H9 (cell line): Measurements from ENCODE around the gene GSN. TPM values are rescaled to one million over a fixed set of nuclear protein-coding genes. Genes with fewer than 3 reads are reported as not detected.

Experiments
- DNase-seq: peaks from one replicate; pipeline ENCODE4 v3.0.0-alpha.2; 2017
- H2AFZ ChIP-seq: one replicate; pipeline ENCODE4 v1.6.1; 2013; ENCODE audit warnings: mild to moderate bottlenecking, low read length, control low read depth, moderate library complexity
- H2AK5ac ChIP-seq: 2 replicates; pipeline ENCODE4 v1.6.1; 2013; ENCODE audit warnings: low read length, control low read depth, mixed read lengths; ENCODE audit not compliant: insufficient read length
- H2BK120ac ChIP-seq: one replicate; pipeline ENCODE4 v1.6.1; 2013; ENCODE audit warnings: low read depth, mild to moderate bottlenecking, low read length, control low read depth, inconsistent platforms; ENCODE audit not compliant: poor library complexity, severe bottlenecking
- H2BK12ac ChIP-seq: 2 replicates; pipeline ENCODE4 v1.6.1; 2013; ENCODE audit warnings: low read length, control low read depth, mixed read lengths, low read depth; ENCODE audit not compliant: insufficient read length
- H2BK15ac ChIP-seq: 2 replicates; pipeline ENCODE4 v1.6.1; 2013; ENCODE audit warnings: low read depth, low read length, control low read depth
- H2BK20ac ChIP-seq: one replicate; pipeline ENCODE4 v1.6.1; 2013; ENCODE audit warnings: low read depth, mild to moderate bottlenecking, low read length, control low read depth, inconsistent platforms; ENCODE audit not compliant: poor library complexity, severe bottlenecking
- H2BK5ac ChIP-seq: 2 replicates; pipeline ENCODE4 v1.6.1; 2013; ENCODE audit warnings: low read length, control low read depth, mixed read lengths; ENCODE audit not compliant: insufficient read length
- H3K14ac ChIP-seq: 2 replicates; pipeline ENCODE4 v1.6.1; 2013; ENCODE audit warnings: low read length, control low read depth; ENCODE audit not compliant: insufficient read depth
- H3K18ac ChIP-seq: 2 replicates; pipeline ENCODE4 v1.6.1; 2013; ENCODE audit warnings: low read depth, mild to moderate bottlenecking, mixed read lengths, low read length, control low read depth; ENCODE audit not compliant: insufficient read length
- H3K23ac ChIP-seq: 2 replicates; pipeline ENCODE4 v1.6.1; 2013; ENCODE audit warnings: low read length, control low read depth, mixed read lengths, low read depth; ENCODE audit not compliant: insufficient read length
- H3K23me2 ChIP-seq: 2 replicates; pipeline ENCODE4 v1.6.1; 2013; ENCODE audit warnings: low read depth, mild to moderate bottlenecking, mixed read lengths, low read length, control low read depth; ENCODE audit not compliant: insufficient read length, poor library complexity, severe bottlenecking
- H3K27ac ChIP-seq: 2 replicates; pipeline ENCODE4 v1.5.1; 2013; ENCODE audit warnings: low read length, control low read depth, mixed read lengths, low read depth; ENCODE audit not compliant: insufficient read length
- H3K27me3 ChIP-seq: 2 replicates; pipeline ENCODE4 v1.6.1; 2013; ENCODE audit warnings: low read length, control low read depth, inconsistent platforms; ENCODE audit not compliant: insufficient read depth
- H3K4ac ChIP-seq: 2 replicates; pipeline ENCODE4 v1.6.1; 2013; ENCODE audit warnings: low read depth, mild to moderate bottlenecking, control low read depth, inconsistent platforms, low read length, moderate library complexity
- H3K4me1 ChIP-seq: 2 replicates; pipeline ENCODE4 v1.6.1; 2013; ENCODE audit warnings: low read length, control low read depth, inconsistent platforms; ENCODE audit not compliant: insufficient read depth
- H3K4me2 ChIP-seq: 2 replicates; pipeline ENCODE4 v1.6.1; 2013; ENCODE audit warnings: low read length, control low read depth, mixed read lengths; ENCODE audit not compliant: insufficient read length, insufficient read depth
- H3K56ac ChIP-seq: 2 replicates; pipeline ENCODE4 v1.6.1; 2013; ENCODE audit warnings: low read depth, mild to moderate bottlenecking, mixed read lengths, low read length, control low read depth; ENCODE audit not compliant: insufficient read length
- H3K79me1 ChIP-seq: 2 replicates; pipeline ENCODE4 v1.6.1; 2013; ENCODE audit warnings: low read depth, mild to moderate bottlenecking, moderate library complexity, low read length, control low read depth, inconsistent platforms; ENCODE audit not compliant: insufficient read depth, poor library complexity, severe bottlenecking
- H3K79me2 ChIP-seq: 2 replicates; pipeline ENCODE4 v1.6.1; 2013; ENCODE audit warnings: low read length, control low read depth, inconsistent platforms; ENCODE audit not compliant: insufficient read depth
- H3K9ac ChIP-seq: 2 replicates; pipeline ENCODE4 v1.6.1; 2013; ENCODE audit warnings: low read length, control low read depth, mixed read lengths; ENCODE audit not compliant: insufficient read length; ENCODE audit errors: extremely low read depth
- H3K9me3 ChIP-seq: one replicate; pipeline ENCODE4 v1.6.1; 2013; ENCODE audit warnings: low read depth, low read length, inconsistent platforms; ENCODE audit not compliant: control insufficient read depth
- H3T11ph ChIP-seq: one replicate; pipeline ENCODE4 v1.6.1; 2013; ENCODE audit warnings: mild to moderate bottlenecking, low read length, control low read depth, inconsistent platforms
- H4K20me1 ChIP-seq: one replicate; pipeline ENCODE4 v1.6.1; 2013; ENCODE audit not compliant: control insufficient read depth, insufficient read length, insufficient read depth
- H4K5ac ChIP-seq: 2 replicates; pipeline ENCODE4 v1.6.1; 2013; ENCODE audit warnings: low read depth, mild to moderate bottlenecking, mixed read lengths, low read length, control low read depth; ENCODE audit not compliant: insufficient read length
- H4K8ac ChIP-seq: replicated peaks from 2 replicates; pipeline ENCODE4 v1.6.1; 2013; ENCODE audit warnings: low read length, control low read depth, mixed read lengths, low read depth; ENCODE audit not compliant: insufficient read length
- H4K91ac ChIP-seq: 2 replicates; pipeline ENCODE4 v1.6.1; 2013; ENCODE audit warnings: low read depth, mild to moderate bottlenecking, moderate library complexity, mixed read lengths, low read length, control low read depth; ENCODE audit not compliant: insufficient read length
- H3K27ac Mint-ChIP-seq, 3 experiments: 2 replicates in 2 of 3; 3 replicates in 1 of 3; pipeline ENCODE4 v1.8.0; 2020 to 2021; ENCODE audit warnings: mixed read lengths in 3 of 3, mild to moderate bottlenecking in 1 of 3, moderate library complexity in 1 of 3
- H3K27me3 Mint-ChIP-seq: 2 replicates; pipeline ENCODE4 v1.8.0; 2021; ENCODE audit warnings: low read depth, mild to moderate bottlenecking, moderate library complexity, mixed read lengths
- H3K36me3 Mint-ChIP-seq, 3 experiments: 2 replicates in 2 of 3; 3 replicates in 1 of 3; pipeline ENCODE4 v1.8.0; 2020 to 2021; ENCODE audit warnings: low read depth in 3 of 3, mixed read lengths in 3 of 3; ENCODE audit not compliant: insufficient read depth in 1 of 3
- H3K4me1 Mint-ChIP-seq, 2 experiments: 2 replicates each; pipeline ENCODE4 v1.8.0; 2020; ENCODE audit warnings: mixed read lengths in 2 of 2
- H3K4me3 Mint-ChIP-seq, 2 experiments: 2 replicates in 1 of 2; 3 replicates in 1 of 2; pipeline ENCODE4 v1.8.0; 2020 to 2021; ENCODE audit warnings: mild to moderate bottlenecking in 2 of 2, mixed read lengths in 2 of 2, moderate library complexity in 1 of 2
- H3K9me3 Mint-ChIP-seq, 2 experiments: 2 replicates in 1 of 2; 3 replicates in 1 of 2; pipeline ENCODE4 v1.8.0; 2020; ENCODE audit warnings: mild to moderate bottlenecking in 2 of 2, mixed read lengths in 2 of 2, moderate library complexity in 1 of 2
- WGBS: extraction: QIAGEN DNeasy Blood & Tissue Kit; methylation state at CpG from one replicate; pipeline ENCODE4 v1.1.7; 2013; ENCODE audit warnings: missing lambda C conversion rate, low lambda C conversion rate, mixed read lengths; ENCODE audit not compliant: insufficient read length; ENCODE audit errors: extremely low coverage; 5-methylcytosine and 5-hydroxymethylcytosine counted together
- total RNA-seq: library from RNA; stranded (reverse); gene quantifications from 2 replicates; pipeline ENCODE4 v1.2.1, GENCODE V29; 2021
- TF ChIP-seq, protein P1 (sequence below): fragments of 200-600 bp; sonication (generic); conservative IDR thresholded peaks from 3 replicates; pipeline ENCODE4 v1.8.0; 2021; ENCODE audit warnings: antibody characterized with exemption, mild to moderate bottlenecking

GSN gene
- total RNA-seq, 1 experiment from 2014 or later = 14.9 TPM

GRCh38 chr9:121274851-121275250 is 6.9 kb downstream of the GSN start:
- Histone ChIP-seq H4K91ac (no peak overlapping the region), H3K79me1 (no peaks in the 10 kb centered on the region), H3K4me2 (no peak overlapping the region), H3K23ac (no peak overlapping the region), H3K4me1 (peaks cover 3% of the 10 kb centered on the region; the same call in 1 of the 2 replicates), H2BK120ac (no peak overlapping the region), H4K20me1 (no peaks in the 10 kb centered on the region), H3K14ac (no peak overlapping the region), H4K5ac (no peak overlapping the region), H3K23me2 (no peaks in the 10 kb centered on the region), H3T11ph (no peak overlapping the region), H3K9me3 (no peaks in the 10 kb centered on the region), H2BK12ac (no peak overlapping the region), H2BK5ac (no peak overlapping the region), H4K8ac (no peak overlapping the region), H3K4ac (no peak overlapping the region), H2AK5ac (no peak overlapping the region), H2BK20ac (no peak overlapping the region), H3K56ac (no peak overlapping the region), H3K27me3 (peaks cover 13% of the 10 kb centered on the region; the same call in 1 of the 2 replicates), H2AFZ (no peak overlapping the region), H3K27ac (no peak overlapping the region), H2BK15ac (no peak overlapping the region), H3K9ac (no peak overlapping the region), H3K79me2 (no peaks in the 10 kb centered on the region), H3K18ac (no peak overlapping the region)
- peaks cover 16 to 25% of the 10 kb centered on the region in 2 experiments for H3K4me1 Mint-ChIP-seq
- TF ChIP-seq, protein P1, sequence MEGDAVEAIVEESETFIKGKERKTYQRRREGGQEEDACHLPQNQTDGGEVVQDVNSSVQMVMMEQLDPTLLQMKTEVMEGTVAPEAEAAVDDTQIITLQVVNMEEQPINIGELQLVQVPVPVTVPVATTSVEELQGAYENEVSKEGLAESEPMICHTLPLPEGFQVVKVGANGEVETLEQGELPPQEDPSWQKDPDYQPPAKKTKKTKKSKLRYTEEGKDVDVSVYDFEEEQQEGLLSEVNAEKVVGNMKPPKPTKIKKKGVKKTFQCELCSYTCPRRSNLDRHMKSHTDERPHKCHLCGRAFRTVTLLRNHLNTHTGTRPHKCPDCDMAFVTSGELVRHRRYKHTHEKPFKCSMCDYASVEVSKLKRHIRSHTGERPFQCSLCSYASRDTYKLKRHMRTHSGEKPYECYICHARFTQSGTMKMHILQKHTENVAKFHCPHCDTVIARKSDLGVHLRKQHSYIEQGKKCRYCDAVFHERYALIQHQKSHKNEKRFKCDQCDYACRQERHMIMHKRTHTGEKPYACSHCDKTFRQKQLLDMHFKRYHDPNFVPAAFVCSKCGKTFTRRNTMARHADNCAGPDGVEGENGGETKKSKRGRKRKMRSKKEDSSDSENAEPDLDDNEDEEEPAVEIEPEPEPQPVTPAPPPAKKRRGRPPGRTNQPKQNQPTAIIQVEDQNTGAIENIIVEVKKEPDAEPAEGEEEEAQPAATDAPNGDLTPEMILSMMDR = no peak
- H3K9me3 Mint-ChIP-seq = no peaks in the 10 kb centered on the region
- WGBS = no CpG with 5 or more reads among the region's 4 CpGs
- peaks cover 0 to under 1% (median 0%) of the 10 kb centered on the region in 3 experiments; a peak in 1 of 7 replicates for H3K36me3 Mint-ChIP-seq
- DNase-seq = no peak
- H3K27me3 Mint-ChIP-seq = peaks cover 90% of the 10 kb centered on the region
- no peak overlapping the region for H3K27ac Mint-ChIP-seq
- no peak overlapping the region for H3K4me3 Mint-ChIP-seq
